HG03457 (cell line): ENCODE measurements around the gene RTN4R.
"Not testable (repeated sequence)": the region's sequence is repeated elsewhere in the genome, so short reads cannot be mapped to it uniquely, and the experiment has no call there.

Source experiments
- ATAC-seq: cut with Tn5 transposase; IDR thresholded peaks from one replicate; pipeline ENCODE4 v1.9.1; 2021; ENCODE audit warnings: moderate number of reproducible peaks; ENCODE audit not compliant: unreplicated experiment

RTN4R gene

GRCh38 chr22:20268279-20269012, at the start of gene RTN4R:
RTN4R (minus strand) TSS chr22:20268318; CDS start chr22:20268092, 226 bp downstream.
- no peak for ATAC-seq

- ATAC-seq, result not testable (repeated sequence)
These were observed 49.4 kb upstream of the RTN4R start for GRCh38 chr22:20317402-20318042.

- no peak for ATAC-seq
These were observed 48.8 kb upstream of the RTN4R start for GRCh38 chr22:20316844-20317401.

DNA sequence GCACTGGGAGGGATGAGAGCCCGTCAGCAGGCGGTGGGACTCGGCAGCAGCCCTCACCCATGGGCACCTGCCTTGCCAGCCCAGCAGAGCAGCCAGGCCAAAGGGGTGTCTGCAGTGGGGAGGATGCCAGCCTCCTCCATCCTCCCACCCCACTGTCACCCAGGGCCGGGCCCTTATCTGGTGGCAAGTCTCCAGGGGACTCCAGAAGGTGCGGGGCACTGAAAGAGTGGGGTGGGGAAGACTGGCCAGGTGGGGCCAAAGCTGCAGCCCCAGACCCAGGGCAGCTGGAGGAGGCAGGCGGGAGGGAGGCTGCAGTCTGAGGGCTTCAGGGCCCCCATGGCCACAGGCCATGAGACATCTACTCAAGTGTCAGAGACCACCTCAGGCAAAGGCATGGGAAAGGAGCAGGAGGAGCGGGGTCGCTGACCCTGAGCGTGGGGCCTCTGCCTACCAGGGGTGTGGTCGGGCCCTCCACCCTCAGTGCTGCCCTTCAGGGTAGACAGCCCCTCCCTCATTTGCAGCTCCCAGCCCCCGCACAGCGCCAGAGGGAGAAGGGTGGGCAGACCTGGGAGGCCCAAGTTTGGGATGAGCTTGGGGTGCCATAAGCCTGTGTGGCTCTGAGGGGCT, 48.2 kb upstream of the RTN4R start:
- no peak for ATAC-seq

- ATAC-seq, result no peak
These were observed 47.5 kb upstream of the RTN4R start for GRCh38 chr22:20315337-20316216.

GRCh38 chr22:20314741-20315336, 46.7 kb upstream of the RTN4R start:
- not testable (repeated sequence) for ATAC-seq

- ATAC-seq, result not testable (repeated sequence)
These were observed 46.1 kb upstream of the RTN4R start for GRCh38 chr22:20314206-20314605.

DNA sequence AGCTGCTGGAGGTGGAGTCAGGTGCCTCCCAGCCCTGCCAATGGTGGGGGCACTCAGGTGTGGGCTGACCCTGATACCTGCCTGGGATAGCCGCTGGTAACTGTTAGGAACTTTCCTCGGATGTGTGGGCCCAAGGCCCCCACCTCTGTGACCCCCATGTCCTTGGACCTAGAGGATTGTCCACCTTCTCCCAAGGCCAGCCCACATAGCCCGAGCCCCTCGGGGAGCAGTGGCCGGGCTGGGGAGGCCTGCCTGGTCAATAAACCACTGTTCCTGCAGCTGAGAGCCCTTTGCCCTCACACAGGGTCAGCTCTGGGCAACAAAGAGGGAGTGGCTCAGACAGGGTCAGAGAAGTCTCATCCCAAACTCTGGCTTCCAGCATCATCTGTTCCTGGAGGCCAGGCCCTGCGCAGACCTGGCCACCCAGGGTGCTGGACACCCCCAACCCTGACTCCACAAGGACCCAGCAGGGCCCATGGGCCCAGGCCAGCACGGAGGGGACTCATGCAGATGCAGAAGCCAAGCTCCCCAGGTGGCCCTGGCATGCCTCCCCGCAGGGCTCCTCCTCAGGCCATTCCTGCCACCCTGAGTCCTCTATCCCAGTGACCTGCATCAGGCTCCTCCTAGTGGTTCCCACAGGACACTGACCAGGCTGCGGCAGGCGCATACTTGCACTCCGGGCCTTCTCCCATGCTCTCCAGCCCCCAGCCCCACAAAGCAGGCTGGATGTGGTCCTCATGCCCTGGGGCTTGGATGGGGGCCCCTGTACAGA, 45.4 kb upstream of the RTN4R start:
- not testable (repeated sequence) for ATAC-seq

- no peak for ATAC-seq
These were observed 44.5 kb upstream of the RTN4R start for GRCh38 chr22:20312396-20313191.

- ATAC-seq, result not testable (repeated sequence)
These were observed 43.3 kb upstream of the RTN4R start for GRCh38 chr22:20311249-20312062.

DNA sequence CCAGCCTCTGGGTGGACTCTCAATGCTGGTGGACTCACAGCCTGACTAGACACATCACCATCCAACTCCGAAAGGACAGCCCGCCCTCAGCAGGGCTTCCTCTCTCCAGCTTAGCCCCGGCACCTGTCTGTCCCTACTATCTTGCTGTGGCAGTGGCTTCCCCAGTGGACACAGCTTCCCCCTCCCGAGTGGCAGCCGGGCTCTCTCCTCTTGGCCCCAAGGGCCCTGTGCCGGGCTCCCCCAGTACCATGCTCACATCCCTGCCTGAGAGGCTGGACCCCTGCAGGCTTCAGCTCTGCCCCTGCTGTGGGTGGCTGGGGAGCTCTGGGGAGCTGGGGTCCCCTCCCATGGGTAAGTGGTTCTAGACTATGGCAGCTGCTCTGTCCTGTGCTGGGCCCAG, 42.7 kb upstream of the RTN4R start:
- ATAC-seq, result not testable (repeated sequence)

DNA sequence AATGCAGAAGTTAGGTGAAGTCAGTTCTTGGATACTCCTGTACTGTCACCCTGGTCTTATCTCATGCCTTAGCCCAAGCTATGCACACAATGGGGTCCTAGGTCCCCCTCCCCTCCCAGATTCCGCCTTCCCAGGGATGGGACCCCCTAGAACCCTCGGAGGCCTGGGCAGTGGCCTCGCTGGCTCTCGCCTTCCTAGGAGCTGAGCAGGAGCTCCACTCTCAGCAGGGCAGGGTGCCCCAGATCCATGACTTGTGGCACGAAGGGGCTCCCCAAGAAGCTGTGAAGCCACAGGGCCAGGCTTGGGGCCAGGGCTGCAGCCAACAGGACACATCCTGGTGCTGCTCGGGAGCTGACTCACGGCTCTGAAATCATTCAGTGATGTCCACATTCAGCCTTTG, 42.1 kb upstream of the RTN4R start:
- not testable (repeated sequence) for ATAC-seq

GRCh38 chr22:20308806-20309650, 40.9 kb upstream of the RTN4R start:
- not testable (repeated sequence) for ATAC-seq

DNA sequence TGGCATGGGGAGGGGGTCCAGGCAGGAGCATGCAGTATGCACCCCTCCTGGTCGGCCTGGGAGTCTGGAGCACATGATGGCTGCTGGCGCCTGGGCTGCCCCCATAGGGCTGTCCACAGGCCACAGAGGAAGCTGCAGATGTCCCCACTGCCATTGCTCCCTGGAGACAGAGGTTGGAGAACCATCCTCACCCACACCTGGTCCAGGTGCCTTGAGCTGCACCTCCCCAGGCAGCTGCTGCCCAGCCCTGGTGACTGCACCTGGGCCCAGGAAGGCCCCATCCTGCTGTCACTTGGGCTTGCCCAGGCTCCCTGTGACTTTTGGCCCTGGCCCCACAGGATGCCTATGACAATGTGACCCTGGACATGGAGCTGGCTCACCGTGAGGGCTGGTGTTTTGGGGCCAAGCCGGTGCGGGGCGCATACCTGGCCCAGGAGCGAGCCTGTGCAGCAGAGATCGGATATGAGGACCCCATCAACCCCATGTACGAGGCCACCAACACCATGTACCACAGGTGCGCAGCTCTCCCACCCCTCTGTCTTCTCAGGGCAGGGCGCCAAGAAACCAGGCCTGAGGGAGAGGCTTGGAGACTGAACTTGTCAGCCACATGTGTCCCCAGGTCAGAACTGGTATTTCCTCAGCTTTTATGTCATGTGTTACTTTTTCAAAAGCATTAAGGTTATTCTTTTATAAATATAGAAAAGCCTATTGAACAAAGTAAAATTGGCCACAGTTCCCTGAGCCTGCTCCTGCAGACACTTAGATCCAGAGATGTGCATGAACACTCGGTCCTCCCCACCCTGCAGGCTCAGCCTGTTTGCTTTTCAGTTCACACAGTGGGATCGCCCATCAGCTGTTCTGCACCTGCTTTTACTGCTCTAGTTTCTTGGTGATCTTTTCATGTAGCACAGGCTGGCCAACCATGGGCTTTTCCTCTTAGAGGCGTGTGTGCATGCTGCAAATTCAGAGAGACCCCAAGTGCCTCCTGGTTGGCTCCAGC, 39.6 kb upstream of the RTN4R start:
- ATAC-seq, result not testable (repeated sequence)

DNA sequence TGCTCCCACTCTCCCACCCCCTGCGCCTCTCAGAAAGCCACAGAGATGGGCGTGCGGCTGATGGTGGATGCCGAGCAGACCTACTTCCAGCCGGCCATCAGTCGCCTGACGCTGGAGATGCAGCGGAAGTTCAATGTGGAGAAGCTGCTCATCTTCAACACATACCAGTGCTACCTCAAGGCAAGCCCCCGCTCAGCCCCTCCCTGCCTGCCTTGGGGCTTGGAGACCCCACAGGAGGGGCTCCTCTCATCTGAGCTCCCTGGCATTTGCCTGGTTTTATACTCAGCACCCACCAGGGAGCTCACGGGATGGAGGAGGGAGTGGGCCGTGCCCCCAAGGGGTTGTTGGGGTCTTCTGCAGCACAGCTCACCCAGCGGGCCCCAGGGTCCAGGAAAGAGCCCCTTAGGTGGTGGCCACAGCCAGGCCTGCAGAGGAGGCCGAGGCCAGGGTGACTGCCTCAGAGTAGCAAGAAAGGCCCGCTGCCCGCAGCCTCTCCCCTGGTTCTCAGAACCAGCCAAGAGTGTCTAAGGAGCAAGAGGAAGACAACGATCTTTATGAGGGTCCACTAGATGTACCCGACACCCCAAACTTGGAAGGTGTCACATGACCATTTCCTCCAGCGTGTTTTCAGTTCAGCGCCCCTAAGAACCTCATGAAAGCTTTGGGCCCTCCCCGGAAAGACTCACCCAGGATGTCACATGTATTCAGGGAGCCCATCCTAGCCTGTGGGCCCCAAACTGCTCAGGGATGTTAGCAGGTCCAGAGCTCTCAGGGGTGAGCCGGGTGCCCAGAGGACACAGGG, 38.7 kb upstream of the RTN4R start:
- ATAC-seq, result not testable (repeated sequence)
